SH-SY5Y (cell line): ENCODE data around the gene SAV1.
A peak's percentile ranks its signal among the peaks of the same experiment; 100 is the strongest.

ENCODE experiments used
- GATA2 ChIP-seq: IDR thresholded peaks from 2 replicates; pipeline ENCODE4 v1.6.1; 2011; ENCODE audit warnings: mild to moderate bottlenecking, low read depth, low read length
- GATA3 ChIP-seq: IDR thresholded peaks from 2 replicates; pipeline ENCODE4 v1.6.1; 2011; ENCODE audit warnings: low read depth, mild to moderate bottlenecking, low read length, moderate library complexity

Gene SAV1

DNA sequence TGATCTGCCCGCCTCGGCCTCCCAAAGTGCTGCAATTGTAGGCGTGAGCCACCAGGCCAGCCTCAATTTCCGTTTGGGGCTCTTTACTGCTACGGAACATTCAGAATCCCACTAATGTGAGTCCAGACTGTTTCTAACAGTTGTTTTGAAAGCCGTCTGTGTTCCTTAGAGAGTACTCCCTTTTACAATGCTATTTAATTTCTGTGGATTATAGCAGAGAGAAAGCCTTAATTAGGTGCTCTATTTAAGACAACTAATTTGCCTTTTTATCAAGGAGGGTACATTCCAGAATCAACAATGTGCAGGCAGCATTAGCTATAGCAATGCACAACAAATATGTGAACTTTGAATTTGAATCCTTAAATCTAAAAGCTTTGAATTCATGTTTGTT lies 2.8 kb upstream of the SAV1 start:
- TF ChIP-seq GATA2, result no peak
- no peak for TF ChIP-seq GATA3

DNA sequence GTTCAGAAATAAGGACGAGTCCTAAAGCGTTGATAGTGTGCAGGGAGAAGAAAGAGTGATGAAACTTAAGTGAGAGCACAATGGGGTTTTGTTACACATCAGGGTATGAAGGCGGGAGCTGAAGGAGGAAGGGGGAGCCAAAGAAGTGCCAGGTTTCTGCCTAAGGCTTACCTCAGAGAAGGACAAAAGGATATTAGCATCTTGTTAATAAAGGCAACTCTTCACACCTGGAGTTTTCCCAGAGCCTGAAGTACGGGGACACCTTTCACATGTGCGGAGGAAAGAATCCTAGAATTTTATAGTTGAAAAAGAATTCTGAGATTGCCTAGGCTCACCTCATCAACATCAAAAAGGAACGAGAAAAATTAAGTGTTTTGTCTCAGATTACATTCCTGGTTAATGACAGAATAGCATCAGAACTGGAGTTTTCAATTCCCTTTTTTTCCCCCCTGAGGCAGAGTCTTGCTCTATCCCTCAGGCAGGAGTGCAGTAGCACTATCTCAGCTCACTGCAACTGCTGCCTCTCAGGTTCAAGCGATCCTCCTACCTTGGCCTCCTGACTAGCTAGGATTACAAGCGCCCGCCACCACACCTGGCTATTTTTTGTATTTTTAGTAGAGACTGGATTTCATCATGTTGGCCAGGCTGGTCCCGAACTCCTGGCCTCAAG lies 2.2 kb upstream of the SAV1 start:
- TF ChIP-seq GATA3, result no peak
- no peak for TF ChIP-seq GATA2

- TF ChIP-seq GATA3 (no peak), GATA2 (no peak)
Measured at GRCh38 chr14:50669441-50669986, 1.4 kb upstream of the SAV1 start.

GRCh38 chr14:50668826-50669143 lies 679 bp upstream of the SAV1 start:
- TF ChIP-seq GATA2, result no peak
- TF ChIP-seq GATA3, result no peak

GRCh38 chr14:50667684-50667995 lies 466 bp downstream of the SAV1 start:
- TF ChIP-seq GATA2 (no peak), GATA3 (no peak)

DNA sequence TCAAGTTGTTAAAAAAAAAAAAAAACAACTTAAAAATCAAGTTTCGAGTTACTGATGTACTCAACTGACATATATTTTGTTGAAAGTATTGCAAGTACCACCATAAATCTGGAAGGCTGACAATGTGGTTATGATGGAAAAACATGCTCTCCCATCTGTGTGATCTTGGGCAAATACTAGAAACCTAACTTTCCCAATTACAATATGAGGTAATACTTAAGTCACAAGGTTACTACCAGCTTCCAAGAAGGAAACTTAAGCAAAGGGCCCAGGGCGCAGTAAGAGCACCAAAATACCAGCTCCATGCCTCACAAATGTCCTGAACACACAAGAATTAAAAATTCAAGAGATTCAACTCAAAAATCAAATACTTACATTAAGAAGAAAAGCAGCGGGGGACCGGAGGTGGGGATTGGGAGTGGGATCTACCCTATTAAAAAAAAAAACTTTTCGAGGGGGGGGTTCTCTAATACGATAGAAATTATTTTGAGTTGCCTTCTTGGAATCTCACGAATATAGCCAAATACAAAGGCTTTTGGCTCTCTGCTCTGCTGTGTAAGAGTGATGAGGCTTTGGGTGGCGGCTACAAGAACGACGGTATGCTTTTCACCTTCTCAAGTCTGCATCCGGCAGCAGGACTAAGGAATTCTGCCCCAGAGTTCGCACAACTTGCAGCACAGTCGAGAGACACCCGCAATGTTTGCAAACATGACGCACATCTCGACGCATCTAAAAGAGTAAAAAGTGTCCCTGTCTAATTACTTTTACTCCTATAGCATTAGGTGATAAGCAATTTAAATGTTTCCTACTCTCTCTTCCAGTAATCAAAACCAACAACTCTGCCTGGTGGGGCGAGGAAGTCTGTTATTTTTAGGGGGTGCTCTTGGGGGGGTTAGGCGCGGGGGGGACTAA lies 1.1 kb downstream of the SAV1 start:
- no peak for TF ChIP-seq GATA2
- no peak for TF ChIP-seq GATA3

DNA sequence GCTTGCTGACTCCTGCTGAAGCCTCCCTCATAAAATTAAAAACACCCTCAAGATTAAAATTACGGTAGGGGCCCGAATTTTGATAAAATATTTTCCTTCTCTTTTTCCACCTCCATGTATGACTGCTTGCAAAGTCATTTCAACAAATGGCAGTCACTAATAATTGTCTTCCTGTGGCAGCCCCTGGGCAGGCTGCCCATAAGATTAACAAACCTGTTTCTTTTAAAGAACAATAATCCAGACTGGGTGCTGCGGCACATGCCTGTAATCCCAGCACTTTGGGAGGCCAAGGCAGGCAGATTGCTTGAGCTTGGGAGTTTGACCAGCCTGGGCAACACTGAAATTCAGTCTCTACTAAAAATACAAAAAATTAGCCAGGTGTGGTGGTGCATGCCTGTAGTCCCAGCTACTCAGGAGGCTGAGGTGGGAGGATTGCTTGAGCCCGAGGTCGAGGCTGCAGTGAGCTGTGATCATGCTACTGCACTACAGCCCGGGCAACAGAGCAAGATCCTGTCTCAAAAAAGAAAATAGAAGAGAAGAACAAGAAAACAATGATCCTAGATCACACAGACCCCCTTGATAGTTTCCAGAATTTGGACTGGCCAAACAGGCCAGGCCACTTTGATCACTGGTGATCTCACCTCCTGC lies 8.7 kb downstream of the SAV1 start:
- no peak for TF ChIP-seq GATA3
- peak; percentile 13; the same call in 1 of the 2 replicates for TF ChIP-seq GATA2

DNA sequence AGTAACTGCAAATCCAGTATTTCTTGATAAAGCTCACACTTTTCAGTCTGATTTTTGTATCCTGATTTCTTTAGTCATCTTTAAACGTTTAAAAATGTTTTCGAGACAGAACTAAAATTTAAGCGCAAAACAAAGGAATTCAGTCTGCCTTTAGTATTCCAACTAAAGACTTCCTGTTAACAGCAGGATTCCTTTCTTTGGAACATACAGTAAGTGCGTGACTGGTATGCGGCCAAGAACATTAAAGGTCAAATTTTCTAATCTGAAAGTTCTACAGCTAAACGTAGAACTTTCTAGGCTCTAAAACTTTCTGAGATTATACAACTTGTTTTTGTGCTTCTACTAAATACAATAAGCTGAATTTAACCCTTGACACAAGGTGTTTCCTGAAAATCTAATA lies 9.9 kb downstream of the SAV1 start:
- TF ChIP-seq GATA3 (no peak), GATA2 (no peak)

DNA sequence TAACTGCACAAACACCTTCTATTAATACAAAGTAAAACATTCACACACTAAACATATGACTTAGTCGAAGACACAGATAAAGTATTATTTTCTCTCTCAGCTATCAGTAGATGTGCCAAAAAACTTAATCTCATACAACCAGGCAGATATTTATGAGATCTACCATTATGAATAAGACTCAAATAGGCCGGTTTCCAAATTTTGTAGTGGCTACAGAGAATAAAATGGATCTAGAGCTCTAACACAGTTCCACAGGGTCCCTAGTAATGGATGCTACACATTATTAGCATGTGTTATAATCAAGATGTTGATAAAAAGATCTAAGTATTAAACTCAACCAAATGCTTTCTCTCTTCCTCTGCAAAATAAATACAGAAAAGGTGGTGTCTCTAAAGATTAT lies 10.4 kb downstream of the SAV1 start:
- TF ChIP-seq GATA2 (no peak), GATA3 (no peak)

DNA sequence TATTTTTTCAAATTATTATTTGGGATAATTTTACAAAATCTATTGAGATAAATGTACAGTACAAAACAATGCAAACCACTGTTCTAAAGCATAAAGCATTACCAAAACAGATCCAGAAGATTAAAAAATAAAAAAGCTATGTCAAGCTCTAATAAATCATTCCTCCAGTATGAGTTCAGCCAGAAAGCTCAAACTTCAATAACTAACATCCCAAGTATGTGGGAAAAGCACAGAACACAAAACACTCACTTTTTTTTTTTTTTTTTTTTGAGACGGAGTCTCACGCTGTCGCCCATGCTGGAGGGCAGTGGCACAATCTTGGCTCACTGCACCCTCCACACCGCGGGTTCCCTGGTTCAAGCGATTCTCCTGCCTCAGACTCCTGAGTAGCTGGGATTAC lies 11.3 kb downstream of the SAV1 start:
- TF ChIP-seq GATA2, result no peak
- no peak for TF ChIP-seq GATA3

DNA sequence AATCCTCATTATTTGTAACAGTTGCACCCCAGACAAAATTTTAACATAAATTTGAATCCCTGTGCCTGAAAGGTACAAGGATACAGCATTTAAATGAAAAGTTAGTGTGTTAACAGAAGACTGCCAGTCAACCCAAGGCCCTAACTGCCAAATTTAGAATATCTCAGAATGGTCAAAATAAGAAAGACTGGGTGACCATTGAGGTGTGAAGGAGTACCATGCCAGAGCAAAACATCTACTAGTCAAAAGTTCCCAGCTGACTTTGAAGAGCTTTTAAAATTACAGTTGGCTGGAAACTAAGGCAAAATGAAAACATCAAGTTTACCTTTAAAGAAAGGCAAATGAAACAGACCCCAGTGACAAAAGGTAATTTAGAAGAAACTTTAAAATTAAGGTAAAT lies 18.4 kb downstream of the SAV1 start:
- TF ChIP-seq GATA3, result no peak
- no peak for TF ChIP-seq GATA2

DNA sequence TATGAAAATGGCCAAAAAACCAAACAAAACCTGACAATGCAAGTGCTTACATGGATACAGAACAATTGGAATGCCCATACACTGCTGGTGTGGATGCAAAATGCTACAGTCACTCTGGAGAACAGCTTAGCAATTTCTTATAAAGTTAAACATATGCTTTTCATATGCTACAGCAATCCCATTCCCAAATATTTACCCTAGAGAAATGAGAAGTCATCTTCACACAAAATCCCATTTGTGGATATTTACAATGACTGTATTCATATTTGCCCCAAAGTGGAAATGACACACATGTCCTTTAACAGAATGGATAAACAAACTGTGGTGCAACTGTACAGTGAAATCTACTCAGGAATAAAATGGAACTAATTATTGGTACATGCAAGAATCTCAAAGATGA lies 20.4 kb downstream of the SAV1 start:
- no peak for TF ChIP-seq GATA3
- TF ChIP-seq GATA2, result no peak

DNA sequence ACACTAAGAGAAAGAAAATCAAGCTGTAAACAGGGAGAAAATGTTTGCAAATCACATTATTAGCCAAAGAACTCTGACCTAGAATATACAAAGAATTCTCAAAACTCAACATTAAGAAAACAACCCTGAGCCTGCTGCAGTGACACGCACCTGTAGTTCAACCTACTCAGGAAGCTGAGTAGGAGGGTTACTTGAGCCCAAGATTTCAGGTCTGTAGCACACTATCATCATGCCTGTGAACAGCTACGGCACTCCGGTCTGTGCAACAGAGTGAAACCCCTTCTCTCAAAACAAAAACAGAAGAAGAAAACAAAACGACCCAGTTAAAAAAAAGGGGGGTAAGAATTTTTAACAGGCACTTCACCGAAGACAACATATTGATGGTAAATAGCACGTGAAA lies 20.8 kb downstream of the SAV1 start:
- no peak for TF ChIP-seq GATA3
- TF ChIP-seq GATA2, result no peak

- no peak for TF ChIP-seq GATA2
- no peak for TF ChIP-seq GATA3
Measured at GRCh38 chr14:50635141-50635540, 33.0 kb downstream of the SAV1 start.

DNA sequence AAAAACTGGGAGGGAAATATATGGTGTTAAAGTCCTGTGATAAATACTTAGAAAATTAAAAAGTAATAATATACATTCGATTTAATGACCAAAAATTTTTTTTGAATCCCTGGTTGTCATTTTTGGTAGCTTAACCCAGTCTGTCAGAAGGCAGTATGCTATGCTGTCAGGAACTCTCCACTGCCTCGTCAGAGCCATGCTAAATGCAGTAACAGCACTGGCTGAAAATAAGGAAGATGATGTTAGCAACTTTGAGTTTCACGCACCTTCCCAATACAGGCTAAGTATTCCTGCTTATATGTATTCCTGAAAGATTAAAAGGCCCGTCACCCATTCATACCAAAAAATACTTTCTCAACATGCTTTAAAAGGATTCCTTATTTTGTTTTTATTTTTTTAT lies 34.2 kb downstream of the SAV1 start:
- TF ChIP-seq GATA2 (no peak), GATA3 (no peak)

DNA sequence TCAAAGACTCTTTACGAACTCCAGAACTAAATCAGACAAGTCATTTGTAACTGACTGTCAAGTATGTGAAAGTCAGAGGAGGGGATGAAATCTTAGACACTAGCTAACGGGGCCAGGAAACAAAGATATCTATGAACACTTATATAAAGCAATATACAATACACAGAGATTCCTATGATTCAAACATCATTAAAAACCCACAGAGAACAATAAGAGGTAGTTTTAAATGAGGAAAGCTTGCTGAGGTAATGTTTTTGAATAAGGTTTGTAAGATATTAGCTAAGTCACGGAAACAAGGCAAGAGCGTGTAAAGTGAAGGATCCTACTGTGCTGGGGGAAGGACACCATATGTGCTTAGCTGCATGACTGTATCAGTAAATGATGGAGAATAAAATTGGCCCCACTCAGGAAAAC lies 36.7 kb downstream of the SAV1 start:
- TF ChIP-seq GATA2, result no peak
- no peak for TF ChIP-seq GATA3
